HG02763 (cell line): ENCODE results near the gene ARMH4.
A peak's percentile ranks its signal among the peaks of the same experiment; 100 is the strongest.

Experiments used
- ATAC-seq: cut with Tn5 transposase; IDR thresholded peaks from one replicate; pipeline ENCODE4 v1.9.1; 2021; ENCODE audit warnings: mild to moderate bottlenecking, moderate library complexity; ENCODE audit not compliant: unreplicated experiment

Gene ARMH4

DNA sequence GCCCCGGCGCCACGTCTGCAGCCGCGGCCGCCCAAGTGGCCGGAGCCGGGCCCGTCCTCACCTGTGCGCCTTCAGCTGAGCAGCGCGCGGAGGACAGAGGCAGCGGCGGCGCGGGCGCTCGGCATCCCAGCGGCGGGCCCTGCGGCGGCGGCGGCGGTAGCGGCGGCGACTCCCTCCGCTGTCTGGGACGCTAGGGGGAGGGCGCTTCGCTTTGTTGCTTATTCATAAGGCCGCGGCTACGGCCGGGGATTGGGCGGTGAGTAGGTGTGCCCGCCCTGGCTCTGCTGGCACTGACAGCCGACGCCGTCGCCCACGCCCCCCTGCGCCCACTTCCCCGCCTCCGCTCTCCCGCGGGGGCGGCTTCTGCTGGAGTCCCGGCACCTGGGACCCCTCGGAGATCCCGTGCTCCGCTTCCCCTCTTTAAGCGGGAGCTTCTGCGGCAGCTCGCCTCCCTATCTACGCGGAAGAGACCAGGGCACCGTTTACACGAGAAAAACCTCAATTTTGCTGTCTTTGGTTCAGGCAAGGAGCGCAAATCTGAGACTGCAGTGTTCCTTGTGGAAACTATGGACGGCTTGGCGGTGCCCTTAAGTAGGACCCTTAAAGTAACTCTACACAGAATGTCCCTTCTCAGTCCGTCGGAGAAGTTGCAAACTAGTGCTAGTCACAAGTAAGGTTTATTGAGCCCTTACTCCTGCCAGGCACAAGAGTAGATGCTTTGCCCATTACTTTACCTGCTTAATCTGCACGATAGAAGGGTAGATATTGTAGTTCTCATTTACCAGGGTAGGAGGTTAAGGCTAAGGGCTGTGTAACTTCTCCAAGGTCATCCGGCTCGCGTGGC lies at the start of gene ARMH4:
ARMH4 (minus strand) TSS at position 200 of the 844 bp plus-strand sequence. CDS start 12,855 bp downstream, outside the sequence.
- peak; percentile 91 for ATAC-seq

DNA sequence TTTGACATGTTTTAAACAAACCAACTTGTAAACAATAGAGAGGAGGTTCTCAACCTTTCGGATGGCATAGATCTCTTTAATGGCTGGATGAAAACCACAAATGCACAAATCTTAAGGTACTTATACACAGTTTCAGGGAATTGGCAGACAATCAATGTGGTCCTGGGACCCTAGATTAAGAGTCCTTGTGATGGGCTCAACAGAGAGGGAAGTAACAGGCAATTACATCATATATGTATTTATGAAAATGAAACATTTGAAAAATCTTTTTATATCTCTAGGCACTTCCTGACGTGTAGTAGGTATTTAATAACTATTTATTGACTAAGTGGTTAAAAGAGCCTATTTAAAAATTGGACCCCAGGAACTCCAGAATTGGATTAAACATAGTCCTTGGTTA lies 48.8 kb upstream of the ARMH4 start:
- no peak for ATAC-seq

- ATAC-seq, result no peak
Measured at GRCh38 chr14:58200480-58200841, 48.4 kb upstream of the ARMH4 start.

- ATAC-seq, result peak; percentile 94
Measured at GRCh38 chr14:58199726-58200479, 47.9 kb upstream of the ARMH4 start, which contains the start of gene ACTR10. Gene ACTR10 (plus strand): TSS chr14:58200149. CDS start chr14:58200218, 69 bp downstream.

GRCh38 chr14:58198086-58198485 lies 46.1 kb upstream of the ARMH4 start:
- ATAC-seq, result no peak

GRCh38 chr14:58196198-58196597 lies 44.2 kb upstream of the ARMH4 start:
- no peak for ATAC-seq

GRCh38 chr14:58193542-58193941 lies 41.5 kb upstream of the ARMH4 start:
- ATAC-seq, result no peak

DNA sequence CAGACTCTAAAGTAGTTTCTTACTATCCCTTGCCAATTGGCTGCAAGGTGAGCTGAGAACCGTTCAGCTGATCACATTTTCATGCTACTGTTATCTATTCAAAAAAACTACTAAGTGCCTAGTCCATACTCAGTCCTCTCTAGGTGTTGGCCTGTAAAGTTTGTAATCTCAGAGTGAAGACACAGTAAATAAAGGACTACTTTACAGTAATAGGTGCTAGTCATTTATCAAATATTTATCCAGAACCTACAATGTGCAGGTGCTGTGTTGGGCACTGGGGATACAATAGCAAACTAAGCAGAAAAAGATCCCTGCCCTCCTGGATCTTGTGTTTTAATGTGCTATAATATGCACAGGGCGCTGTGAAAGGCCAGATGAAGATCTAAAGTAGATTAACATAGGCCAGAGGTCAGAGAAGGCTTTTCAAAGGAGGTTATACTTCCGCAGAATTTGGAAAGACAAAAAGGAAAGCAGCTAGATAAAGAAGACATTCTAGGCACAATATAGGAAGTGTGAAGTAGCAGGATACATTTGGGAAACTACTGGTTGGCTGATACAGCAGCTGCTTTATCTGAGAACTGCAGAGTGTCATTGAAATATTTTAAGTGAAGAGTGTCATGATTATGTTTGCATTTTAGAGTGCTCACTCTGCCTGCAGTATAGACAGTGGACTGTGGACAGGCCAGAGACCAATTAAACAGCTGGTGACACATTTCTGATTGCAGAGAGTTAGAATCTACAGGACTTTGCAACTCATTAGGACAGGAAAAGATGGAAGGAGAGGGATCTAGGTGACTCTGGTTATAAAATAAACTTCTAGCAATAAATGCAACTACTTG lies 40.0 kb upstream of the ARMH4 start:
- ATAC-seq, result no peak

DNA sequence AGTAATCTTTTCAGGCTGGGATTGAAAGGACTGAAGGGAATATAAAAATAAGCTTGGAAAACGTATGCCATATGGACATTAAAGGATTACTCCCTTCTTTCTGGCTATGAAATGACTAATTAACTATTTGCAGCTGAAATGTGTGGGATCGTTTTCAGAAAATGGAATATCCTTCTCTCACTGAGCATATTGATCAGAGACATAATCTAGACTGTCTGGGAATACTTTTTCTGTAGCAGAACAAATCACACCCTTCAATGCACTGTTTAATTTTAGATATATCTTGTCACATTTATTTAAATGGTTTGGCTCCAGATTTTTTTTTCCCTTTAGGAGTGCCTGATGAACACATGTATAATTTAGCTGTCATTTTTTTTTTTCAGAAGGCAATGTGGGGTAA lies 37.2 kb upstream of the ARMH4 start:
- ATAC-seq, result no peak

DNA sequence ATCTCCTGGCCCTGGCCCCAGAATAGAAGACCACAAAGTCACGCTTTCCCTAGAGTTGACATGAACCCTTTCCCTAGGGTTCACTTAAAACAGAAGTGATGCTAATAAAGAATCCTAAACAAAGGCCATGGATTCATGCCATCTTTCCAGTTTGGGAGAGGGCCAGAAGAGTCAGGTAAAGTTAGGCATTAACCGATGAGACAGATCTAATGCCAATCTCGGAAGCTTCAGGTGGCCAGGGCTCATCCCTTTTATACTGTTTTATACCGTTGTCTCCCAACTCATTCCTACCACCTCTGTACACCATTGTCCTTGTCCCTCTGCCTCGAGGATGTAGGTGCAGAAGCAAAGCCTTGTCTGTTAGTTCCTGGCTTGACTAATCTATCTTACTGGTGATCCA lies 25.1 kb upstream of the ARMH4 start:
- ATAC-seq, result no peak

- ATAC-seq, result no peak
Measured at GRCh38 chr14:58171090-58171489, 19.1 kb upstream of the ARMH4 start.

DNA sequence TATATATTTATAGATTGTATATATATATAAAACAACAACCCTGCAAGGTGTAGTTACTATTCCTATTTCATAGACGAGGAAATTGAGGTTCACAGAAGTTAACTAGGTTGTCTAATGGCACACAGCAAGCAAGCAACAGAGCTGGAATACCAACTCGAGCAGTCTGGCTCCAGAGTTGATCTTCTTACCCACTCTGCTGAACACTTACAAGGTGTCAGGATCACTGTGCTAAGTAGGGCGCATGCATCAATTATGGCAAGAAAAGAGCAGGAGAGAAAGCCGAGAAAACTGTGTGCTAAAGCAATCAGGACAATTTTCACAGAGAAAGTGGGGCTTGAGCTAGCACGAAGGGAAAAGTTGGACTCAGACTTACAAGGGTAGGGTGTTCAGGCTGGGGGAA lies 15.9 kb upstream of the ARMH4 start:
- no peak for ATAC-seq

GRCh38 chr14:58167057-58167456 lies 15.0 kb upstream of the ARMH4 start:
- no peak for ATAC-seq

- ATAC-seq, result no peak
Measured at GRCh38 chr14:58166005-58166983, 14.3 kb upstream of the ARMH4 start.

DNA sequence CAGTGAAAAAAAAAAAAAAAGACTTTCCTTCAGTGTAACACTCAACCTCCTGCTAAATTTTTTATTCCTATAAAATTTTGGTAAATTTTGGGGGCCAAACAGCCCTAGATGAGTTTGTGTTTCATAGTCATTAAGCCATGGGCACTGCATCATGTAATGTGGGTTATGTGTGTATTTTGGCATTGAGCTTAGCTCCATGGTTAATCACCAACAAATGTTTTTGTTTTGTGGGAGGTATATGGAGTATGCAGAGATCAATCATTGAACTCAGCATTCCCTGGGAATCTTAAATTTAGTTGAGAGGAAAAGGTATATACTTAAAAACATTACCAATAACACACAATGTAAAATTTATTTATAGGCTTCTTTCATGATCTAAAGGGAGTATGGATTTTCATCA lies 8.5 kb upstream of the ARMH4 start:
- no peak for ATAC-seq

DNA sequence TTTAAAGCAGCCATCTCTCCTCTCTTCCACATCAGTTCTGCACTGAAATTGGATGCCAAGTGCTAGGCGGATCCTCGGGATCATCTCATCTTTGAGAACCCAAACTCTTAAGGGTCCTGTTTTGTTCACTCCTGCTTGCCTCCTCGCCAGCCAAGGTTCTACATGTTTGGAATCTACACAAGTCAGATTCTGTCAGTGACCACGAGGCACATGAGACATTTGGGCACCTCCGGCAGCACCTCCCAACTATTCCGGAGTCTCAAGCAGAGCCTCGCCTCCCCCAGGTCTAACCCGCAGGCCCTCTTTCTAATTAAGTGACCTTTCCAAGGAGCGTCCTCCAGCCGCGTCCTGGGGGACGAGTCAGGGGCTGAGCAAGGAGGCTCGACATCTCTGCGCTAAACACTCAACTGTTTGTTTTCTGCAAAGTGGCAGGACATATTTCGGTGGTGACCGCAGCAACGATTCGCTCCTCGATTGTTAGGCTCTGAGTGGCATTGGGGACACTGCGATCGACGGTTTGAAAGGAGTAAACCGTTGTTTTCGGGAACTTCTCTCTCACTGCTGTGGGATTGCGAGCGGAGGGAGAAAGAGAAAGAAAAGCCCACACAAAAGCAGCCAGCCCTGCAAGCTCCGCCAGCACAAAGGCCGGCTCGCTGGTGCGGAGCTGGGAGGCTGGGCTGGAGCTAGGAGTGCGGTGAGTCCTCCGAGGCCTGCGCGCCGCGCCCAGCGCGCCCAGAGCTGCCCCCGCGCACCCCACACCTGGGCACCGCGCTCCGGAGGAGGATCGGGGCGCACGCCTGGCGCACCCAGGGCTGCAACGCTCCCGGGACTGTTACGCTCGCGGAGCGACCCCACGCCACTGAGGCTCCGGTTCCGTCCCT lies 640 bp downstream of the ARMH4 start:
- ATAC-seq, result peak; percentile 27

GRCh38 chr14:58150243-58150805 lies 1.7 kb downstream of the ARMH4 start:
- ATAC-seq, result no peak

DNA sequence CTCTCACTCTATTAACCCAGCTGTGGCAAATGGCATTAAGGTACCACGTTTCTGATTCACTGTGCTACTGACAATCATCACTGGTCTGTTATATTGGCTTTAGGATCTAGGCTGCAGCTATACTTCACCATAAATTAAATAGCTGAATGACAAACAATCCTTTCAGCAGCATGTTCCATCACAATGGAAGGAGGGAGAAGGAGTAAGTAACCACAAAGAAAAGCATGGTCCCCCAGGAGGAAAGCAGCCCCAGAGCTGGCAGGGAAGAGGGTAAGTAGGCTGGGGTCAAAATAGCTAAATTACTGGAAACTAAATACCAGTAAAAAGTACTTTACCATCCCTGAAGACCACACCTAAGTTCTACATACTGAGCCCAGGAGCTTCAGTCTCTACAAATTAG lies 2.8 kb downstream of the ARMH4 start:
- no peak for ATAC-seq

GRCh38 chr14:58146399-58146798 lies 5.6 kb downstream of the ARMH4 start:
- no peak for ATAC-seq
